HG02943 (cell line): ENCODE results near the gene IGSF3.
A peak's percentile ranks its signal among the peaks of the same experiment; 100 is the strongest.

Experiments used
- ATAC-seq: cut with Tn5 transposase; IDR thresholded peaks from one replicate; pipeline ENCODE4 v1.9.1; 2021; ENCODE audit warnings: mild to moderate bottlenecking, low read depth, moderate library complexity; ENCODE audit not compliant: unreplicated experiment

The IGSF3 gene

GRCh38 chr1:116581323-116581885 lies 86.1 kb downstream of the IGSF3 start:
- no peak for ATAC-seq

GRCh38 chr1:116580446-116581322 lies 86.8 kb downstream of the IGSF3 start:
- no peak for ATAC-seq

- no peak for ATAC-seq
Measured at GRCh38 chr1:116579259-116579875, 88.2 kb downstream of the IGSF3 start.

GRCh38 chr1:116578581-116578980 lies 89.0 kb downstream of the IGSF3 start:
- no peak for ATAC-seq

- ATAC-seq, result no peak
Measured at GRCh38 chr1:116577759-116578314, 89.7 kb downstream of the IGSF3 start.

- ATAC-seq, result no peak
Measured at GRCh38 chr1:116574581-116575291, 92.8 kb downstream of the IGSF3 start.

- ATAC-seq, result no peak
Measured at GRCh38 chr1:116573431-116574095, 94.0 kb downstream of the IGSF3 start.

GRCh38 chr1:116572771-116573430 lies 94.6 kb downstream of the IGSF3 start:
- ATAC-seq, result no peak

GRCh38 chr1:116572099-116572498 lies 95.4 kb downstream of the IGSF3 start:
- ATAC-seq, result no peak

GRCh38 chr1:116571215-116571919 lies 96.2 kb downstream of the IGSF3 start:
- no peak for ATAC-seq

GRCh38 chr1:116570358-116571214 lies 96.9 kb downstream of the IGSF3 start, which contains the start of gene CD58:
Gene CD58 (minus strand): TSS chr1:116571026. CDS start chr1:116570972, 54 bp downstream.
- peak; percentile 60 for ATAC-seq

- no peak for ATAC-seq
Measured at GRCh38 chr1:116569776-116570357, 97.7 kb downstream of the IGSF3 start.

GRCh38 chr1:116569381-116569670 lies 98.2 kb downstream of the IGSF3 start:
- ATAC-seq, result no peak

- ATAC-seq, result no peak
Measured at GRCh38 chr1:116568662-116569380, 98.7 kb downstream of the IGSF3 start.

GRCh38 chr1:116567790-116568661 lies 99.5 kb downstream of the IGSF3 start:
- no peak for ATAC-seq

- ATAC-seq, result no peak
Measured at GRCh38 chr1:116565222-116565621, 102.3 kb downstream of the IGSF3 start.
